T-helper 22 cell (primary cell): ENCODE measurements around the gene BAHCC1.

Source experiments
- DNase-seq: peaks from one replicate; pipeline ENCODE4 v3.0.0-alpha.2; 2020; ENCODE audit warnings: low read depth

Gene BAHCC1

GRCh38 chr17:81514739-81515529 is 119.7 kb downstream of the BAHCC1 start:
- DNase-seq, result peak; percentile 66

GRCh38 chr17:81515530-81516041 is 120.3 kb downstream of the BAHCC1 start:
- DNase-seq, result no peak
